GM18858 (cell line): ENCODE measurements around the gene FLACC1.
"Not testable (repeated sequence)": the region's sequence is repeated elsewhere in the genome, so short reads cannot be mapped to it uniquely, and the experiment has no call there.

Experiments used
- ATAC-seq: cut with Tn5 transposase; IDR thresholded peaks from one replicate; pipeline ENCODE4 v1.9.1; 2021; ENCODE audit not compliant: unreplicated experiment

FLACC1 gene

DNA sequence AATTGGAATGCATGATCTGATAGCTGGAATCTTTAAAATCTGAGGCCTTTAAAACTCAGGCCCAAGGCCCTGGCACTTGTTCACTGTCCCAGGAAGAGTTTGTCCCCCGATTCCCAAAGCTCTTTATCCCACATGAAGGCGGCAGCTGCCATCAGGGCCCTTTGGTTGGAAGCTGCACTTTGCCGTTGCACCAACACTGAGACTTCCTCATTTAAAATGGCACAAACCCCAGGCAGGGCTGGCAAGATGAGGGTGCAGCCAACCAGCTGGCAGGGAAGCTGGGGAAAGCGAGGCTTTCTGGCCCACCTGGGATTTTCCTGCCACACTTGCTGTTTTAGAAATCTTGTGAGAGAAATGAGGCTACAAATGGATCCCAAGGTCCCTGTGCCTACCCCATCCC is 6.3 kb downstream of the FLACC1 start:
- no peak for ATAC-seq

GRCh38 chr2:201349601-201350000 is 7.5 kb downstream of the FLACC1 start:
- ATAC-seq, result no peak

DNA sequence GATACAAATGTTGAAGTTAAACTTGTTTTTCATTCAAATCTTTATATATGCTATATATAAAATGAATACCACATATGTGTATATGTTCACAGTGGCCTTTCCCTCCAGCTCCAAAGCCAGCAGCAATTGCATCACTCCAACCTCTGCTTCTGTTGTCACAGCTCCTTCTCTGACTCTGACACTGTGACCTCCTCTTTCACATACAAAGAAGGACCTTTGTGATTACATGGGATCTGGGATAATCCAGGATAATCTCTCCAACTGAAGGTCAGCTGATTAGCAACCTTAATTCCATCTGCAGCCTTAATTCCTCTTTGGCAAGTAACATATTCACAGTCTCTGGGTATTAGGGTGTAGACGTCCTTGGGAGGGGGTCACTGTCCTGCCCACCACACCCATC is 8.4 kb downstream of the FLACC1 start:
- no peak for ATAC-seq

- ATAC-seq, result no peak
Observed at GRCh38 chr2:201347138-201347537, 10.0 kb downstream of the FLACC1 start.

GRCh38 chr2:201345625-201346213 is 11.4 kb downstream of the FLACC1 start:
- no peak for ATAC-seq

GRCh38 chr2:201344663-201345366 is 12.3 kb downstream of the FLACC1 start:
- no peak for ATAC-seq

GRCh38 chr2:201343559-201343958 is 13.6 kb downstream of the FLACC1 start:
- ATAC-seq, result no peak

DNA sequence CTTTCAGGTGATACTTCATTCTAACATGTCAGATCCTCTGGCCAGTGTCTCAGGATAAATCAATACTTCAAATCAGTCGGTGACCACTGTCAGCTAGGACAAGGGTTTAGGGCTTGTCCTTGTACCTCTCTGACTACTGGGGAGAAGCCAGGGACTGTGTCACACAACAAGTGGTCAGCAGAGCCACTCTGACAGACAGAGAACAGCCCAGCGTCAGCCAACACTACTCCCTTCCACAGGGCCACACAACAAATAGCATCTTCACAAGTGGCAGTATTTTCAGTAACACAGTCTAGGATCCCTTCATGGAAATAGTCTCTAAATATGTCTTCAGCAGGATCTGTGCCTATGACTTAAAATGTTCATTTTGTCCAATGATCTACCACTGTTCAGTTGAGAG is 14.2 kb downstream of the FLACC1 start:
- no peak for ATAC-seq

DNA sequence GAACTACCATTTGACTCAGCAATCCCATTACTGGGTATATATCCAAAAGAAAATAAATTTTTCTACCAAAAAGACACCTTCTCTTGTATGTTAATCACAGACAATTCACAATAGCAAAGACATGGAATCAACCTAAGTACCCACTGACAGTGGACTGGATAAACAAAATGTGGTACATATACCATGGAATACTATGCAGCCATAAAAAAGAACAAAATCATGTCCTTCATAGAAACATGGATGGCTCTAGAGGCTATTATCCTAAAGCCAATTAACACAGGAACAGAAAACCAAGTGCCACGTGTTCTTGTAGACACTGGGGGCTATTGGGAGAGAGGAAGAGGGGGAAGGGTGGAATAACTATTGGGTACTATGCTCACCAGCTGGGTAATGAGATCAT is 27.7 kb downstream of the FLACC1 start:
- no peak for ATAC-seq

DNA sequence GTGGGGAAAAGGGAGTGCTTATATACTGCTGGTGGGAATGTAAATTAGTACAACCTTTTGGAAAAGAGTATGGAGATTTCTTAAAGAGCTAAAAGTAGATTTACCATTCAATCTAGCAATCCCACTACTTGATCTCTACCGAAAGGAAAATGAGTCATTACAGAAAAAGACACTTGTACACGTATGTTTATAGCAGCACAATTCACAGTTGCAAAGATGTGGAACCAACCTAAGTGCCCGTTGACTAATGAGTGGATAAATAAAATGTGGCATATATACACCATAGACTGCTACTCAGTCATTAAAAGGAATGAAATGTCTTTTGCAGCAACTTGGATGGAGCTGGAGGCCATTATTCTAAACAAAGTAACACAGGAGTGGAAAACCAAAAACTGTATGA is 29.5 kb downstream of the FLACC1 start:
- no peak for ATAC-seq

GRCh38 chr2:201322772-201323171 is 34.4 kb downstream of the FLACC1 start:
- no peak for ATAC-seq

DNA sequence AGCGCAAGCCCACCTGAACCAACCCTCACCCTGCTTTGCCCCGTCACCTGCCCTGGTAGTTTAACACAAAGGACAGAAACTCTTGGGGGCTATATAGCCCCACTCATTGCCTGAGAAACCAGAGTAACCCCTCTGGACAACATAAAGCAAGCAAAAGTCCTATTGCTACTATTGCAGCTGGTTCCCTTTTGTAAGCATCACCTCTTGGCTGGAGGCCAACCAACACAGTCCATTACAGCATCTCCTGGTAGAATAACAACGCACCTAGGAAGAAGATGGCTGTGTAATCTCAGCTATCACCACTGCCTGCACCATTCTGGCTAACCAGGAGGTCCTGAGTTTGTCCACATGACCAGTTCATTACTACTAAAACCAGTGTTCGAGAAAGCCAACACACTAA is 36.4 kb downstream of the FLACC1 start:
- no peak for ATAC-seq

GRCh38 chr2:201320257-201320656 is 36.9 kb downstream of the FLACC1 start:
- ATAC-seq, result no peak

DNA sequence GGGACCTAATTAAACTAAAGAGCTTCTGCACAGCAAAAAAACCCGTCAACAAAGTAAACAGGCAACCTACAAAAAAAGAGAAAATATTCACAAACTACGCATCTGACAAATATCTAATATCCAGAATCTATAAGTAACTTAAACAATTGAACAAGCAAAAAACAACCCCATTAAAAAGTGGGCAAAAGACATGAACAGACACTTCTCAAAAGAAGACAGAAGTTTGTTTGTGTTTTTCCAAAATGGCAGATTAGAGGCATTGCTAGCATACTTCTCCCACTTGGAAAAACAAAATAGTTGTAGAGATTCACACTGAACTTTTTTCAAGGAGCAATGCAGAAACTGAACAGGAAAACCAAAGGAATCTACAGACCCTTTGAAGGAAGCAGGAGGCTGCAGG is 37.6 kb downstream of the FLACC1 start:
- ATAC-seq, result no peak

DNA sequence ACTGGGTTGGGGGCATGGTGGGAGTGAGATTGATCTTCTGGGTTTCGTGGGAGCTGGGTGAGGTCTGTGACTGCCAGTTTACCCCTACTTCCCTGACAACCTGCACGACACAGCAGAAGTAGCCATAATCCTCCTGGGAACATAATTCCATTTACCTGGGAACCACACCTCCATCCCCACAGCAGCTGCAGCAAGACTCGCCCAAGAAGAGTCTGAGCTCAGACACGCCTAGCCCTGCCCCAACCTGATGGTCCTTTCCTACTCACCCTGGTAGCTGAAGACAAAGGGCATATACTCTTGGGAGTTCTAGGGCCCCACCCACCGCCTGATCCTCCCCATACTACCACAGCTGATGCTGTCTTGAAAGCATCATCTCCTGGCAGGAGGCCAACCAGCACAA is 43.8 kb downstream of the FLACC1 start:
- ATAC-seq, result no peak

DNA sequence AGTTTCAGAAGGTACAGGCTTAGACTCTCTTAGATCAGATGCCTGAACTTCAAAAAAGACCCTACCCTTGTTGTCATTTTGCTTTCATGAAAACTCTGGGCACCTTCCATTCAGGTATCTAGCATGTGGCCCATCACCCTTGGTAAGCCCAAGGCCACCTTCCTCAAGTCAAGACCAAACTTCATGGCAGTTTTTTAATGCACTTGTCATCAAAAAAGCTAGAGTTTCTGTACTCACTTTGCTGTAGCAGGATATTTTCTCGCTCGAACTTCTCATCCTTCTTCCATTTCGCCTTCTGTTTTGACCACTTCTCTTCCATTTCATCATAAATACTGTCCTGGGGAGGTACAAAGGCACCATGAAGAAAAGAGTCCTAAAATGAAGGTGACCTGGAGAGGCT is 48.2 kb downstream of the FLACC1 start:
- no peak for ATAC-seq

- ATAC-seq, result no peak
Observed at GRCh38 chr2:201307876-201308275, 49.3 kb downstream of the FLACC1 start.

- not testable (repeated sequence) for ATAC-seq
Observed at GRCh38 chr2:201299929-201300328, 57.2 kb downstream of the FLACC1 start.

DNA sequence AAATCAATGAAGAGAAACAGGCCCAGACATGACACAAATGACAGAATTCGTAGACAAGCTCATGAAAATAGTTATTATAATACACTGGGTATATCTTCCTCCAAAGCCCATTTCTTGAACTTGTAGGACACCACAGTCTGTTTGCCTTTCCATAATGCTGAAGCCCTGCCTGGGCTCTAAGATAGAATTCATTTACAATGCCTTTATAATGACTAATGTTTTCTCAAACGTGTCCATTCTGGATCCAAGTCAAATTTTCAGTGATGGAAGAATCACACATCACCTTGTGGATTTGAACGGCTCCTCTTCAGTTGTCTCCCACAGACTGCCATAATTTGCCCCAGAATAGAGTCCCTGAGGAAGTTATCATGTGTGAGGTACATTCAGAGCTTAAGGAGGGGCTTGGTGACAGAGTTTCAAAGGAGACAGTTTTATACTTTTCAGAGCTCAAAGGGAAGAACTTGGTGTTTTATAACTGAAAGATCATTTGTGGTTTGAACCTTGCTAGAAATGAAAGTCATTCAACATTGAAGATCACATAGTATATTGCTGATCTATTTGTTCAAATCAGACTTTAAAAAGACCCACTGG is 58.6 kb downstream of the FLACC1 start:
- no peak for ATAC-seq

- not testable (repeated sequence) for ATAC-seq
Observed at GRCh38 chr2:201290457-201291148, 66.5 kb downstream of the FLACC1 start.

- no peak for ATAC-seq
Observed at GRCh38 chr2:201285499-201285898, 71.6 kb downstream of the FLACC1 start.
